Measurements from ENCODE around the gene TMEM108. TPM values are rescaled to one million over a fixed set of nuclear protein-coding genes. Genes with fewer than 3 reads are reported as not detected.

Gene TMEM108
- total and polyA plus RNA-seq, 10 of the 15 experiments (the other 5 are each of a cell fraction or from before 2014, with no cell fraction given): 0.02 to 0.58 (median 0.12) TPM; not detected in 5

DNA sequence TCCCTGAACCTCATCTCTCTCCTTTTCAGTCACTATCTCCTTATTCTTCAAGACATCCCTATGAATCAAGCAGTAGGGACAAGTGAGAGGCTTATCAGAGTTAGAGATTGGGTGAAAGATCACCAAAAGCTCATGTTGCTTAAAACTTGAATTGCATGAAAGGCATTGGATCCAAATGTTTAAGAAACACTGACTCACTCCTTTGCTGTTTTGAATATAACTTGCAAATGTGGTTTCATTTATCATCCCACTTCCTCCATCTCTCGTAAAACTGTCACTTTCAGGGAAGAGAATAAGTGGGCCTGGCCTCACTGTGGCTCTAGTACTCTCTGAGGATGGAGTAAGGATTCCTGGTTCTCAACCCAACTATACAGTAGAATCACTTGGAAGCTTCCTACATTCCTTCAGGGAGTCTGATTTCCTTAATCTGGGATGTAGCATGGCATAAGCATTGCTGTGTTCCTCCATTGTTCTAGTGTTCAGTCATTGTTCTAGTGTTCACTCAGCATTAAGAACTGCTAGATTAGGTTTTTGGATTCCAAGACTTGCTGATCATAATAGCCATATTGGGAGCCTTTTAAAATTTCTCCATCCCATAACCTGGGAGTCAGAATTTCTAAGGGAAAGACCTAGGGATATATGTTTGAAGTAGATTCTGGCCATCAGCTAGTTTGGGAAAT is 171.8 kb downstream of the TMEM108 start (continued):
- TF ChIP-seq, protein P1, sequence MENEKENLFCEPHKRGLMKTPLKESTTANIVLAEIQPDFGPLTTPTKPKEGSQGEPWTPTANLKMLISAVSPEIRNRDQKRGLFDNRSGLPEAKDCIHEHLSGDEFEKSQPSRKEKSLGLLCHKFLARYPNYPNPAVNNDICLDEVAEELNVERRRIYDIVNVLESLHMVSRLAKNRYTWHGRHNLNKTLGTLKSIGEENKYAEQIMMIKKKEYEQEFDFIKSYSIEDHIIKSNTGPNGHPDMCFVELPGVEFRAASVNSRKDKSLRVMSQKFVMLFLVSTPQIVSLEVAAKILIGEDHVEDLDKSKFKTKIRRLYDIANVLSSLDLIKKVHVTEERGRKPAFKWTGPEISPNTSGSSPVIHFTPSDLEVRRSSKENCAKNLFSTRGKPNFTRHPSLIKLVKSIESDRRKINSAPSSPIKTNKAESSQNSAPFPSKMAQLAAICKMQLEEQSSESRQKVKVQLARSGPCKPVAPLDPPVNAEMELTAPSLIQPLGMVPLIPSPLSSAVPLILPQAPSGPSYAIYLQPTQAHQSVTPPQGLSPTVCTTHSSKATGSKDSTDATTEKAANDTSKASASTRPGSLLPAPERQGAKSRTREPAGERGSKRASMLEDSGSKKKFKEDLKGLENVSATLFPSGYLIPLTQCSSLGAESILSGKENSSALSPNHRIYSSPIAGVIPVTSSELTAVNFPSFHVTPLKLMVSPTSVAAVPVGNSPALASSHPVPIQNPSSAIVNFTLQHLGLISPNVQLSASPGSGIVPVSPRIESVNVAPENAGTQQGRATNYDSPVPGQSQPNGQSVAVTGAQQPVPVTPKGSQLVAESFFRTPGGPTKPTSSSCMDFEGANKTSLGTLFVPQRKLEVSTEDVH (IDR thresholded peaks at IDR 0.05; ENCODE audit: low read depth, partially characterized antibody): no peak
- TF ChIP-seq ESRRA (IDR thresholded peaks at IDR 0.05; ENCODE audit: low read length): no peak
- no peak for TF ChIP-seq WRNIP1 (IDR thresholded peaks at IDR 0.05; ENCODE audit: borderline replicate concordance, low read depth, low read length)
- TF ChIP-seq CHD1 (IDR thresholded peaks at IDR 0.05; ENCODE audit: low read depth, low read length): no peak
- no peak for TF ChIP-seq SP1 (IDR thresholded peaks at IDR 0.05; ENCODE audit: low read depth, low read length)
- no peak for TF ChIP-seq NRF1 (conservative IDR thresholded peaks at IDR 0.05; ENCODE audit: low read depth, low read length)
- no peak for TF ChIP-seq NFYA (IDR thresholded peaks at IDR 0.05; ENCODE audit: borderline replicate concordance, low read depth, low read length)
- peak; percentile 64 for TF ChIP-seq IKZF1 (conservative IDR thresholded peaks at IDR 0.05)

DNA sequence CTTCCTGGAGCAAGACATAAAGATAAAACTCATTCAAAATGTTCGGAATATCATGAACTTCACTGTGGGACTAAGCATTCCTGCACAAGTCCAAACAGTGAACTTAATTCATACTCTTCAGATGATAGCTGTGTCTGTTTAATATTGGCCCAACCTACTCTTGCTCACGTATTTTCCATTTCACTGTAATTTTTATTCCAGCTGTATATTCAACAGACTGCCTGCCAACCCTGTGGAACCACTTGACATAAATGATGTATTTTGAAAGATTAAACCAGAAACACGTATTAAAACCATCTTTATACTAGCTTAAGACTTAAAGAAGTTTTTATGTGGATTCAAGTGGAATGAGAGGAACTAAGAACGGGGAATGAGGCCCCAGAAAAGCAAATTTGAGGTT is 172.5 kb downstream of the TMEM108 start:
- WGBS (ENCODE audit: insufficient coverage, insufficient replicate concordance, low lambda C conversion rate, missing lambda C conversion rate): 55% methylated on average over 4 of the region's 4 CpGs
- in situ Hi-C loops (cut with MboI) (no loop called here), intact Hi-C loops (cut with micrococcal nuclease; ENCODE audit: unreplicated experiment) (loop anchor here (2.0 kb wide), 1 partner anchor 74 kb away; no protein-coding TSS in a partner anchor)
- no peak overlapping the region for H3K4me3 ChIP-seq
- no TSS peak for BruUV-seq (replicated peaks)
- POLR2A ChIA-PET: no interaction called here
- RAD21 ChIA-PET (ENCODE audit: unreplicated experiment): no interaction called here
- DNase-seq (ENCODE audit: low read depth, low spot score) (no peak), ATAC-seq (no peak), FAIRE-seq (no peak)
- H3K9ac ChIP-seq (ENCODE audit: control insufficient read depth, insufficient read depth, low read length): no peak overlapping the region
- no peaks in the 10 kb centered on the region for H4K20me1 ChIP-seq (ENCODE audit: control insufficient read depth, insufficient read depth)
- H2AFZ ChIP-seq (ENCODE audit: control insufficient read depth, low read depth, low read length): no peak overlapping the region
- H3K27me3 ChIP-seq (replicated peaks in 1 of 2; ENCODE audit: control insufficient read depth in 2 of 2, insufficient read depth in 2 of 2, low read length in 1 of 2): no peaks in the 10 kb centered on the region
- SMC1A ChIA-PET (ENCODE audit: uncharacterized antibody, unreplicated experiment): interaction anchor here (0.8 to 4.0 kb wide), 5 partner anchors 10 to 334 kb away, joined by 3 to 12 read pairs (median 3); no protein-coding TSS in a partner anchor
- H3K9me3 ChIP-seq (replicated peaks; ENCODE audit: control insufficient read depth, insufficient read depth, low read length): no peaks in the 10 kb centered on the region
- CTCF ChIA-PET: no interaction called here
- no peaks in the 10 kb centered on the region for H3K36me3 ChIP-seq (ENCODE audit: control insufficient read depth in 2 of 2, insufficient read depth in 2 of 2, low read length in 1 of 2)
- H3K79me2 ChIP-seq (ENCODE audit: control insufficient read depth, insufficient read depth, low read length): no peaks in the 10 kb centered on the region
- H3K27ac ChIP-seq (ENCODE audit: control insufficient read depth, insufficient read depth): no peak overlapping the region
- peaks cover 29% of the 10 kb centered on the region for H3K4me1 ChIP-seq (ENCODE audit: control insufficient read depth, insufficient read depth, low read length)
- H3K4me2 ChIP-seq (ENCODE audit: control insufficient read depth, insufficient read depth): no peak overlapping the region
- TF ChIP-seq, protein P2, sequence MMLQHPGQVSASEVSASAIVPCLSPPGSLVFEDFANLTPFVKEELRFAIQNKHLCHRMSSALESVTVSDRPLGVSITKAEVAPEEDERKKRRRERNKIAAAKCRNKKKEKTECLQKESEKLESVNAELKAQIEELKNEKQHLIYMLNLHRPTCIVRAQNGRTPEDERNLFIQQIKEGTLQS (IDR thresholded peaks at IDR 0.05; ENCODE audit: borderline replicate concordance, extremely low read depth, low read depth, low read length): no peak
- no peak for TF ChIP-seq KAT2A (conservative IDR thresholded peaks at IDR 0.05; ENCODE audit: control insufficient read depth, low read depth, low read length)
- TF ChIP-seq, protein P3, sequence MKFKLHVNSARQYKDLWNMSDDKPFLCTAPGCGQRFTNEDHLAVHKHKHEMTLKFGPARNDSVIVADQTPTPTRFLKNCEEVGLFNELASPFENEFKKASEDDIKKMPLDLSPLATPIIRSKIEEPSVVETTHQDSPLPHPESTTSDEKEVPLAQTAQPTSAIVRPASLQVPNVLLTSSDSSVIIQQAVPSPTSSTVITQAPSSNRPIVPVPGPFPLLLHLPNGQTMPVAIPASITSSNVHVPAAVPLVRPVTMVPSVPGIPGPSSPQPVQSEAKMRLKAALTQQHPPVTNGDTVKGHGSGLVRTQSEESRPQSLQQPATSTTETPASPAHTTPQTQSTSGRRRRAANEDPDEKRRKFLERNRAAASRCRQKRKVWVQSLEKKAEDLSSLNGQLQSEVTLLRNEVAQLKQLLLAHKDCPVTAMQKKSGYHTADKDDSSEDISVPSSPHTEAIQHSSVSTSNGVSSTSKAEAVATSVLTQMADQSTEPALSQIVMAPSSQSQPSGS (IDR thresholded peaks at IDR 0.05; ENCODE audit: low read length): no peak
- TF ChIP-seq POLR2A (IDR thresholded peaks at IDR 0.05; ENCODE audit: low read depth, low read length): no peak
- TF ChIP-seq ESRRA (IDR thresholded peaks at IDR 0.05; ENCODE audit: low read length): no peak
- TF ChIP-seq PAX5 (IDR thresholded peaks at IDR 0.05; ENCODE audit: borderline replicate concordance, low read depth, low read length): no peak
- no peak for TF ChIP-seq CHD4 (IDR thresholded peaks at IDR 0.05)
- TF ChIP-seq, protein P4, sequence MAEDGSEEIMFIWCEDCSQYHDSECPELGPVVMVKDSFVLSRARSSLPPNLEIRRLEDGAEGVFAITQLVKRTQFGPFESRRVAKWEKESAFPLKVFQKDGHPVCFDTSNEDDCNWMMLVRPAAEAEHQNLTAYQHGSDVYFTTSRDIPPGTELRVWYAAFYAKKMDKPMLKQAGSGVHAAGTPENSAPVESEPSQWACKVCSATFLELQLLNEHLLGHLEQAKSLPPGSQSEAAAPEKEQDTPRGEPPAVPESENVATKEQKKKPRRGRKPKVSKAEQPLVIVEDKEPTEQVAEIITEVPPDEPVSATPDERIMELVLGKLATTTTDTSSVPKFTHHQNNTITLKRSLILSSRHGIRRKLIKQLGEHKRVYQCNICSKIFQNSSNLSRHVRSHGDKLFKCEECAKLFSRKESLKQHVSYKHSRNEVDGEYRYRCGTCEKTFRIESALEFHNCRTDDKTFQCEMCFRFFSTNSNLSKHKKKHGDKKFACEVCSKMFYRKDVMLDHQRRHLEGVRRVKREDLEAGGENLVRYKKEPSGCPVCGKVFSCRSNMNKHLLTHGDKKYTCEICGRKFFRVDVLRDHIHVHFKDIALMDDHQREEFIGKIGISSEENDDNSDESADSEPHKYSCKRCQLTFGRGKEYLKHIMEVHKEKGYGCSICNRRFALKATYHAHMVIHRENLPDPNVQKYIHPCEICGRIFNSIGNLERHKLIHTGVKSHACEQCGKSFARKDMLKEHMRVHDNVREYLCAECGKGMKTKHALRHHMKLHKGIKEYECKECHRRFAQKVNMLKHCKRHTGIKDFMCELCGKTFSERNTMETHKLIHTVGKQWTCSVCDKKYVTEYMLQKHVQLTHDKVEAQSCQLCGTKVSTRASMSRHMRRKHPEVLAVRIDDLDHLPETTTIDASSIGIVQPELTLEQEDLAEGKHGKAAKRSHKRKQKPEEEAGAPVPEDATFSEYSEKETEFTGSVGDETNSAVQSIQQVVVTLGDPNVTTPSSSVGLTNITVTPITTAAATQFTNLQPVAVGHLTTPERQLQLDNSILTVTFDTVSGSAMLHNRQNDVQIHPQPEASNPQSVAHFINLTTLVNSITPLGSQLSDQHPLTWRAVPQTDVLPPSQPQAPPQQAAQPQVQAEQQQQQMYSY (CRISPR knock-in tag; IDR thresholded peaks at IDR 0.05): no peak

Measured in GM12878 (cell line).